Measurements from ENCODE around the gene ZNF574.
A peak's percentile ranks its signal among the peaks of the same experiment; 100 is the strongest.

The ZNF574 gene

DNA sequence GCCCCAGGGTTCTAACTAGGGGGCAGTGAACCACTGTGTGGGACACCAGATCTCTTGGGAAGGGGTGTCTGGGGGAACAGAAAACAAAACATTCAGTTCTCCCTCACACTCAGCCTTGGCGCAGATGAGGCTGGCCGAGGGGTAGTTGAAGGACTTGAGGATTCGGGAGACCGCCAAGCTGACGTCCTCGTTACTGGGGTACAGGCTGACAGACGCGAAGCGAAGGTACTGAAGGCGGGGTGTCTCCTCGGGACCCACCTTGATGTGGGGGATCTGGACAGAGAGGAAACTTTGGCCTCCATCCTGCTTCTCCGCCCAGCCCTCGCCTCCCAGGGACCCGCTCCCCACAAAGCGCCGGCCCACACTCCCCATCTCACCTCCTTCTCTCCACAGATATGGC, 13.6 kb upstream of the ZNF574 start:
- Histone ChIP-seq H3K36me3 (ENCODE audit: control insufficient read depth, low read depth, low read length) (peaks cover 48% of the 10 kb centered on the region), H3K9ac (ENCODE audit: low read length) (no peak overlapping the region), H3K9me3 (ENCODE audit: control insufficient read depth, low read depth, low read length) (no peaks in the 10 kb centered on the region), H3K4me3 (ENCODE audit: low read length) (no peak overlapping the region), H3K27ac (ENCODE audit: low read length) (no peak overlapping the region), H3K4me1 (ENCODE audit: control insufficient read depth, low read depth, low read length) (no peaks in the 10 kb centered on the region), H3K27me3 (ENCODE audit: control insufficient read depth, insufficient read depth, low read length) (no peaks in the 10 kb centered on the region)

GRCh38 chr19:42064432-42064831, 11.5 kb upstream of the ZNF574 start:
- Histone ChIP-seq H3K4me1 (ENCODE audit: control insufficient read depth, low read depth, low read length) (peaks cover 6% of the 10 kb centered on the region), H3K9me3 (ENCODE audit: control insufficient read depth, low read depth, low read length) (no peaks in the 10 kb centered on the region), H3K27ac (ENCODE audit: low read length) (no peak overlapping the region), H3K36me3 (ENCODE audit: control insufficient read depth, low read depth, low read length) (peaks cover 41% of the 10 kb centered on the region), H3K27me3 (ENCODE audit: control insufficient read depth, insufficient read depth, low read length) (no peaks in the 10 kb centered on the region), H3K4me3 (ENCODE audit: low read length) (no peak overlapping the region), H3K9ac (ENCODE audit: low read length) (no peak overlapping the region)

GRCh38 chr19:42065051-42065450, 10.9 kb upstream of the ZNF574 start:
- no peak overlapping the region for H3K4me3 ChIP-seq (ENCODE audit: low read length)
- H3K36me3 ChIP-seq (ENCODE audit: control insufficient read depth, low read depth, low read length): peaks cover 36% of the 10 kb centered on the region
- H3K4me1 ChIP-seq (ENCODE audit: control insufficient read depth, low read depth, low read length): peaks cover 6% of the 10 kb centered on the region
- no peaks in the 10 kb centered on the region for H3K27me3 ChIP-seq (ENCODE audit: control insufficient read depth, insufficient read depth, low read length)
- no peaks in the 10 kb centered on the region for H3K9me3 ChIP-seq (ENCODE audit: control insufficient read depth, low read depth, low read length)
- no peak overlapping the region for H3K27ac ChIP-seq (ENCODE audit: low read length)
- H3K9ac ChIP-seq (ENCODE audit: low read length): no peak overlapping the region

DNA sequence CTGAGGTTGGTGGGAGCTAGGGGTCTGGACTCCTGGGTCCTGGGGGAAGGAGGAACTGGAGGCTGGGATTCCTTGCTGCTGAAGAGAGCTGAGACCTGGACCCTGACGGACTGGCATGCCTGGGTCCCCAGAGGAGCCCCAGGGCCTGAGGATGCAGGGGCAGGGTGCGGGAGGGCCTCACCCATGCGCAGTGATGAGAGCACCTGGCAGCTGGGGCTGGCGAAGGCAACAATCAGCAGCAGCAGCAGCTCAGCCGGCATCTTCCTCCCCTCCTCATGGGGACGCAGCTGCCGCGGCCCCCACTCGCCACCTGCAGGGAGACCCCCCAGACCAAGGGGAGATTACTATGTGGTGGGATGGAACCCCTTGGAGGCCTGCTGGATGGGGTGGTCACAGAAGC, 10.5 kb upstream of the ZNF574 start:
- Histone ChIP-seq H3K36me3 (ENCODE audit: control insufficient read depth, low read depth, low read length) (peaks cover 36% of the 10 kb centered on the region), H3K4me3 (ENCODE audit: low read length) (no peak overlapping the region), H3K27me3 (ENCODE audit: control insufficient read depth, insufficient read depth, low read length) (no peaks in the 10 kb centered on the region), H3K9me3 (ENCODE audit: control insufficient read depth, low read depth, low read length) (no peaks in the 10 kb centered on the region), H3K9ac (ENCODE audit: low read length) (no peak overlapping the region), H3K27ac (ENCODE audit: low read length) (no peak overlapping the region), H3K4me1 (ENCODE audit: control insufficient read depth, low read depth, low read length) (peaks cover 9% of the 10 kb centered on the region)

- Histone ChIP-seq H3K27ac (ENCODE audit: low read length) (no peak overlapping the region), H3K27me3 (ENCODE audit: control insufficient read depth, insufficient read depth, low read length) (no peaks in the 10 kb centered on the region), H3K9me3 (ENCODE audit: control insufficient read depth, low read depth, low read length) (no peaks in the 10 kb centered on the region), H3K9ac (ENCODE audit: low read length) (no peak overlapping the region), H3K4me1 (ENCODE audit: control insufficient read depth, low read depth, low read length) (peaks cover 10% of the 10 kb centered on the region), H3K4me3 (ENCODE audit: low read length) (no peak overlapping the region), H3K36me3 (ENCODE audit: control insufficient read depth, low read depth, low read length) (peaks cover 36% of the 10 kb centered on the region)
These were observed 9.8 kb upstream of the ZNF574 start for GRCh38 chr19:42066075-42066754.

DNA sequence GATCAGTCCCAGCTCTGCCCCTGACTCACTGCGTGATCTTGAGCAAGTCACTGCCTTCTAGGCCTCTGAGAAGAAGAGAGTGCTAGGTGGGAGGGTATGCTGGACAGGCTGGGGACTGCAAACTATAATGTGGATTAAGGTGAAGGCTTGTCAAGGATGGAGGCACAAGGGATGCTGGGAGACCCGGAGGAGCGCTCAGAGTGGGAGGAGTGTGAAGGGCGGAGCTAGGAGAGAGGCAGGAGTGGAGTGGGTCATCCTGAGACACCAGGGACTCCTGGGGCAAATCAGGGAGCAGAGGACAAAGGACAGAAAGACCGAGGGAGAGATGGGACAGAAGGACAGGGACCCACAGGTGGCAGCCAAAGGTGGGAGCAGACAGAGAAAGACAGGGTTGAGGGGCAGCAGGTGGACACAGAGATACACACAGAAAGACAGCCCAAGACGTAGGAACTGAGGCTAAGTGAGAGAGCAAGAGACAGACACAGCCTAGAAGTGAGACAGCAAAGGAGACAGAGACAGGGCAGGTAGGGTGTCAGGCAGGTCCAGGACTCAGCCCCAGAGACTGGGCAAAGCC, 8.6 kb upstream of the ZNF574 start:
- Histone ChIP-seq H3K27ac (ENCODE audit: low read length) (no peak overlapping the region), H3K9me3 (ENCODE audit: control insufficient read depth, low read depth, low read length) (no peaks in the 10 kb centered on the region), H3K27me3 (ENCODE audit: control insufficient read depth, insufficient read depth, low read length) (no peaks in the 10 kb centered on the region), H3K4me1 (ENCODE audit: control insufficient read depth, low read depth, low read length) (peaks cover 10% of the 10 kb centered on the region), H3K4me3 (ENCODE audit: low read length) (no peak overlapping the region), H3K36me3 (ENCODE audit: control insufficient read depth, low read depth, low read length) (peaks cover 27% of the 10 kb centered on the region), H3K9ac (ENCODE audit: low read length) (no peak overlapping the region)

DNA sequence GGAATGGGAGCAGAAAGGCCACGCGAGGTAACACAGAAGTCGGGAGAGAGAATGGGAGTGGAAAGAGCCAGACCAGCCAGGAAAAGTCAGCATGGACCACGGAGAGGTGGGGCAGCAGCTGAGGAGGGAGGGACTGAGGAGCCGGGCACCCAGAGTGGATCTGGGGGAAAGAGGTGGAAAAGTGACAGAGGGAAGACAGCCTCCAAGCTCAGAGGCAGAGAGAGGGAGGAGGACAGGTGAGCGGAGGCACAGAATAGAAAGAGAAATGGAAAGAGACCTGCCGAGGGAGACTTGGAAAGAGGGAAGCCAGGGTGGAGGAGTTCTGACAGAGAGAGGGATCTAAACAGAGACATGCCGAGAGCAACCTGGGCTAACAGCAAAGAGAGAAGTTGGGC, 7.6 kb upstream of the ZNF574 start:
- peak overlapping the region; percentile 68 for H3K4me3 ChIP-seq (ENCODE audit: low read length)

DNA sequence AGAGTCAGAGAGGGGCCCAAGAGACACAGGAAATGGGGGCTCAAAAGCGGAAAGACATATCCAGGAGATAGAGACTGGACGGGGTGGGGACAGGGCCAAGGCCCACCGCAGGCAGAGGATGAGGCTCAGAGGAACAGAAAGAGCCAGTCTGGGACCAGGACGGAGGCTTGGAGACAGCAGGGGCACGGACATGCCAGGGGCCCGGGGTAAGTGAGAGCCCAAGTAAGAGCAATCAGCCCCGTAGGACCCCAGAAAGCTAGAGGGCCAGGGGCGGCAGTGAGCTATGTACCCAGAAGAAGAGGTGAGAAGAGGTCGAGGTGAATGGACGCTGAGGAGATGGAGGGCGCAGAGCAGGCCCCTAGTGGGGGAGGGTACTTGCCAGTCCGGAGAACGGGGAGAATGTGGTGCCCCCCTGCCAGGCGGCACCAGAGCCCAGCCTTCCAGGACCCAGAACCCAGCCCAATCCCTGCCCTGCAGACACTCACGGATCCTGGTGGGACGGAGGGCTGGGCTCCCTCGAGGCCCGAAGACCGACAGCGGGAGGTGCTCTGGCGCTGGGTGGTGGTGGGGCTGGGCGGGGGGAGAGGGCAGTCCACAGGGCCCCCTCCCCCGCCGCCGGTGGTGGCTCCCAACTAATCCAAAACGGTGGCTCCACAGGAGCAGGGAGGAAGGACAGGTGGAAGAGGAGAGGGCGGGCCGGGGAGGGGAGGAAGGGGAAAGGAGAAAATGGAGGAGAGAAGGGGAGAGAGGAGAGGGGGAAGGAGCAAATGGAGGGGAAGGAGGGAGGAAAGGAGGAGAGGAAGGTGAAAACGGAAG, 7.0 kb upstream of the ZNF574 start:
- H3K36me3 ChIP-seq (ENCODE audit: control insufficient read depth, low read depth, low read length): peaks cover 11% of the 10 kb centered on the region
- no peaks in the 10 kb centered on the region for H3K27me3 ChIP-seq (ENCODE audit: control insufficient read depth, insufficient read depth, low read length)
- peak overlapping the region; percentile 8 for H3K9ac ChIP-seq (ENCODE audit: low read length)
- no peaks in the 10 kb centered on the region for H3K9me3 ChIP-seq (ENCODE audit: control insufficient read depth, low read depth, low read length)
- H3K4me3 ChIP-seq (ENCODE audit: low read length): peak overlapping the region; percentile 68
- H3K4me1 ChIP-seq (ENCODE audit: control insufficient read depth, low read depth, low read length): peaks cover 10% of the 10 kb centered on the region
- no peak overlapping the region for H3K27ac ChIP-seq (ENCODE audit: low read length)

More for the DNA sequence above, 7.6 kb upstream of the ZNF574 start:
- Histone ChIP-seq H3K27ac (ENCODE audit: low read length) (no peak overlapping the region), H3K4me1 (ENCODE audit: control insufficient read depth, low read depth, low read length) (peaks cover 10% of the 10 kb centered on the region), H3K9ac (ENCODE audit: low read length) (peak overlapping the region; percentile 8), H3K9me3 (ENCODE audit: control insufficient read depth, low read depth, low read length) (no peaks in the 10 kb centered on the region), H3K27me3 (ENCODE audit: control insufficient read depth, insufficient read depth, low read length) (no peaks in the 10 kb centered on the region), H3K36me3 (ENCODE audit: control insufficient read depth, low read depth, low read length) (peaks cover 17% of the 10 kb centered on the region)

DNA sequence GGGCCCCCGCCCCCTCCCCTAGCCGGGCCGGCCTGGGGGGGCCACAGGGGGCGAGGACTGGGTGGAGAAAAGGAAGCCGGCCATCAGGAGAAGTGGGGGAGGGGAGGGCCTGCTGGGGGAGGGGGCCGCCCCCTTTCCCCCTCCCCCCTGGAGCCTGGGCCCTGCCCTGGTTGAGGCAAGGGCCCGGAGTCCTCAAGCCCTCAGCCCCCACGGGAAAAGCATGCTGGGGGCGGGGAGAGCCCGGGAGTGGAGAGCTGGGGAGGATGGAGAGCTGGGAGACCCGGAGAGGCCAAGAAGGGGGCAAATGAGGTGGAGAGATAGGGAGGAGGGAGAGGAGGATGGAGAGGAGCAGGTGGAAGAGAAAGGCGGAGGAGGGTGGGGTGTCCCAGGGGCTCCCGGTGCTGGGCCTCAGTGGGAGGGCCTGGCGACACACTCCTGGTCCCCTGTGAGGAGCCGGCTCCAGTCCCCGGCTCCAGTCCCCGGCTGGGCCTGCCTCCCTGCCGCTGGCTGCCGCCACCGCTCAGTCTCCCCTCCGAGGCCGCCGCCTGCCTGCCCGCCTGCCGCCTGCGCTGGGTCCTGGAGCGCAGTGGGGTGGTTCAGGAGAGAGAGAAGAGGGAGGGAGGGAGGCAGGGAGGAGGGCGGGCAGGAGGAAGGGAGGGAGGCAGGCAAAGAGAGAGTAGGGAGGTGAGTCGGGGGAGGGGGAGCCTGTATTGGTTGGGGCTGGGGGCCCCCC, 6.2 kb upstream of the ZNF574 start, which contains the start of gene GRIK5:
Gene GRIK5, minus strand, starts transcription at position 588 of the 733 bp plus-strand sequence. CDS start 4,436 bp downstream, outside the sequence.
- Histone ChIP-seq H3K27ac (ENCODE audit: low read length) (no peak within 1 kb of the TSS), H3K27me3 (ENCODE audit: control insufficient read depth, insufficient read depth, low read length) (no peaks in the 10 kb centered on the region), H3K9ac (ENCODE audit: low read length) (peak within 1 kb of the TSS; percentile 8), H3K4me1 (ENCODE audit: control insufficient read depth, low read depth, low read length) (peaks cover 10% of the 10 kb centered on the region), H3K4me3 (ENCODE audit: low read length) (peak within 1 kb of the TSS; percentile 68), H3K9me3 (ENCODE audit: control insufficient read depth, low read depth, low read length) (no peaks in the 10 kb centered on the region), H3K36me3 (ENCODE audit: control insufficient read depth, low read depth, low read length) (peaks cover 4% of the 10 kb centered on the region)

- Histone ChIP-seq H3K4me1 (ENCODE audit: control insufficient read depth, low read depth, low read length) (peaks cover 13% of the 10 kb centered on the region), H3K27ac (ENCODE audit: low read length) (no peak overlapping the region)
These were observed 4.7 kb upstream of the ZNF574 start for GRCh38 chr19:42071247-42071646.

More at GRCh38 chr19:42071247-42071646, 4.7 kb upstream of the ZNF574 start:
- H3K27me3 ChIP-seq (ENCODE audit: control insufficient read depth, insufficient read depth, low read length): no peaks in the 10 kb centered on the region
- no peaks in the 10 kb centered on the region for H3K36me3 ChIP-seq (ENCODE audit: control insufficient read depth, low read depth, low read length)
- no peak overlapping the region for H3K9ac ChIP-seq (ENCODE audit: low read length)
- no peak overlapping the region for H3K4me3 ChIP-seq (ENCODE audit: low read length)
- H3K9me3 ChIP-seq (ENCODE audit: control insufficient read depth, low read depth, low read length): no peaks in the 10 kb centered on the region

Data from iPS-18a (cell line).